ACC112 (cell line): ENCODE results near the gene GFI1B.
"Not testable (repeated sequence)": the region's sequence is repeated elsewhere in the genome, so short reads cannot be mapped to it uniquely, and the experiment has no call there.

Source experiments
- H2AFZ ChIP-seq: fragments of 200-600 bp; sonication (generic); one replicate; pipeline ENCODE4 v1.6.0; 2017; ENCODE audit warnings: antibody characterized with exemption, low read length; ENCODE audit not compliant: unreplicated experiment
- H3K27ac ChIP-seq: fragments of 200-600 bp; sonication (generic); 2 replicates; pipeline ENCODE4 v1.5.1; 2014; ENCODE audit warnings: low read depth, mild to moderate bottlenecking, antibody characterized with exemption, low read length, moderate library complexity
- H3K27me3 ChIP-seq: fragments of 200-600 bp; sonication (generic); 2 replicates; pipeline ENCODE4 v1.6.1; 2014; ENCODE audit warnings: mild to moderate bottlenecking, antibody characterized with exemption, low read length, moderate library complexity, mixed read lengths; ENCODE audit not compliant: insufficient read depth
- H3K36me3 ChIP-seq: fragments of 200-600 bp; sonication (generic); 2 replicates; pipeline ENCODE4 v1.6.1; 2016; ENCODE audit warnings: mild to moderate bottlenecking, antibody characterized with exemption, low read length, moderate library complexity, mixed read lengths; ENCODE audit not compliant: insufficient read depth
- H3K4me1 ChIP-seq: fragments of 200-600 bp; sonication (generic); one replicate; pipeline ENCODE4 v1.6.1; 2016; ENCODE audit warnings: low read length, mixed read lengths; ENCODE audit not compliant: insufficient read depth, unreplicated experiment, control insufficient read depth
- H3K4me3 ChIP-seq: fragments of 200-600 bp; sonication (generic); 2 replicates; pipeline ENCODE4 v1.5.1; 2014; ENCODE audit warnings: mild to moderate bottlenecking, low read depth, low read length
- H3K79me2 ChIP-seq: fragments of 200-600 bp; sonication (generic); one replicate; pipeline ENCODE4 v1.6.0; 2016; ENCODE audit warnings: low read length; ENCODE audit not compliant: control insufficient read depth, unreplicated experiment, insufficient read depth

GFI1B gene

GRCh38 chr9:133037775-133038515, 59.5 kb downstream of the GFI1B start:
- Histone ChIP-seq H3K36me3 (peaks cover 15% of the 10 kb centered on the region), H3K27ac (no peak overlapping the region), H3K79me2 (peaks cover 59% of the 10 kb centered on the region)

GRCh38 chr9:133040892-133041479, 62.5 kb downstream of the GFI1B start:
- not testable (repeated sequence) for H3K36me3 ChIP-seq, H3K4me1 ChIP-seq, H3K27me3 ChIP-seq, H3K4me3 ChIP-seq, H2AFZ ChIP-seq, H3K27ac ChIP-seq
- peaks cover 29% of the 10 kb centered on the region for H3K79me2 ChIP-seq

More at GRCh38 chr9:133037775-133038515, 59.5 kb downstream of the GFI1B start:
- no peaks in the 10 kb centered on the region for H3K4me1 ChIP-seq
- no peaks in the 10 kb centered on the region for H3K27me3 ChIP-seq
- H2AFZ ChIP-seq = no peak overlapping the region
- H3K4me3 ChIP-seq = no peak overlapping the region
